PC-3 (cell line): ENCODE measurements around the gene DGKB.

Source experiments
- CTCF ChIP-seq: fragments of 300-600 bp; sonication (generic); conservative IDR thresholded peaks from 2 replicates; pipeline ENCODE4 v1.5.1; 2017; ENCODE audit warnings: antibody characterized with exemption, low read depth, mild to moderate bottlenecking, low read length
- EZH2 ChIP-seq: fragments of 300-600 bp; sonication (generic); IDR thresholded peaks from one replicate; pipeline ENCODE4 v1.6.1; 2017; ENCODE audit warnings: antibody characterized with exemption, mild to moderate bottlenecking, low read length; ENCODE audit not compliant: unreplicated experiment
- EZH2phosphoT487 ChIP-seq: fragments of 300-600 bp; sonication (generic); IDR thresholded peaks from 2 replicates; pipeline ENCODE4 v1.6.1; 2018; ENCODE audit warnings: mild to moderate bottlenecking, antibody characterized with exemption, low read length, borderline replicate concordance

- TF ChIP-seq CTCF (no peak), EZH2phosphoT487 (no peak), EZH2 (no peak)
These were observed 502.3 kb downstream of the DGKB start for GRCh38 chr7:14400271-14400670.
